GM12872 (cell line): ENCODE measurements around the gene CENPW.

ENCODE experiments used
- CTCF ChIP-seq: IDR thresholded peaks from 3 replicates; pipeline ENCODE4 v1.5.1; 2011; ENCODE audit warnings: low read depth, mild to moderate bottlenecking, low read length, moderate library complexity; ENCODE audit not compliant: insufficient read depth

Gene CENPW

GRCh38 chr6:126372626-126373025, 32.7 kb downstream of the CENPW start:
- no peak for TF ChIP-seq CTCF

- TF ChIP-seq CTCF, result no peak
Measured at GRCh38 chr6:126373344-126373743, 33.4 kb downstream of the CENPW start.

- no peak for TF ChIP-seq CTCF
Measured at GRCh38 chr6:126374372-126374771, 34.5 kb downstream of the CENPW start.

GRCh38 chr6:126376682-126377081, 36.8 kb downstream of the CENPW start:
- no peak for TF ChIP-seq CTCF

- no peak for TF ChIP-seq CTCF
Measured at GRCh38 chr6:126377594-126378153, 37.8 kb downstream of the CENPW start.

- TF ChIP-seq CTCF, result no peak
Measured at GRCh38 chr6:126380072-126380583, 40.2 kb downstream of the CENPW start.

GRCh38 chr6:126381498-126381897, 41.6 kb downstream of the CENPW start:
- no peak for TF ChIP-seq CTCF
